ENCODE data around the gene ALG14.
"Not testable (repeated sequence)": the region's sequence is repeated elsewhere in the genome, so short reads cannot be mapped to it uniquely, and the experiment has no call there.

Gene ALG14

GRCh38 chr1:95046359-95046758 is 26.4 kb downstream of the ALG14 start:
- no peak for DNase-seq (ENCODE audit: extremely low read depth in 1 of 2, low read depth in 1 of 2)

GRCh38 chr1:95043141-95043980 is 29.4 kb downstream of the ALG14 start:
- peak; percentile 45 to 63 for DNase-seq (ENCODE audit: extremely low read depth in 1 of 2, low read depth in 1 of 2)

GRCh38 chr1:95042286-95042685 is 30.5 kb downstream of the ALG14 start:
- DNase-seq (ENCODE audit: extremely low read depth in 1 of 2, low read depth in 1 of 2) = no peak

- DNase-seq (ENCODE audit: extremely low read depth in 1 of 2, low read depth in 1 of 2) = no peak
Measured at GRCh38 chr1:95041491-95042165, 31.1 kb downstream of the ALG14 start.

GRCh38 chr1:95040032-95040525 is 32.7 kb downstream of the ALG14 start:
- DNase-seq (ENCODE audit: extremely low read depth in 1 of 2, low read depth in 1 of 2) = no peak

GRCh38 chr1:95039360-95040031 is 33.3 kb downstream of the ALG14 start:
- no peak for DNase-seq (ENCODE audit: extremely low read depth in 1 of 2, low read depth in 1 of 2)

GRCh38 chr1:95035536-95035935 is 37.2 kb downstream of the ALG14 start:
- DNase-seq (ENCODE audit: extremely low read depth in 1 of 2, low read depth in 1 of 2) = no peak

GRCh38 chr1:95034506-95034905 is 38.2 kb downstream of the ALG14 start:
- no peak for DNase-seq (ENCODE audit: extremely low read depth in 1 of 2, low read depth in 1 of 2)

- DNase-seq (ENCODE audit: extremely low read depth in 1 of 2, low read depth in 1 of 2) = no peak
Measured at GRCh38 chr1:95033843-95034242, 38.9 kb downstream of the ALG14 start.

GRCh38 chr1:95029532-95029931 is 43.2 kb downstream of the ALG14 start:
- DNase-seq (ENCODE audit: extremely low read depth in 1 of 2, low read depth in 1 of 2) = no peak

- DNase-seq (ENCODE audit: extremely low read depth in 1 of 2, low read depth in 1 of 2) = no peak
Measured at GRCh38 chr1:95028954-95029353, 43.8 kb downstream of the ALG14 start.

GRCh38 chr1:95027046-95027445 is 45.7 kb downstream of the ALG14 start:
- no peak for DNase-seq (ENCODE audit: extremely low read depth in 1 of 2, low read depth in 1 of 2)

- no peak for DNase-seq (ENCODE audit: extremely low read depth in 1 of 2, low read depth in 1 of 2)
Measured at GRCh38 chr1:95023399-95024043, 49.2 kb downstream of the ALG14 start.

- DNase-seq (ENCODE audit: extremely low read depth in 1 of 2, low read depth in 1 of 2) = no peak
Measured at GRCh38 chr1:95022644-95022926, 50.2 kb downstream of the ALG14 start.

GRCh38 chr1:95021805-95022643 is 50.7 kb downstream of the ALG14 start:
- DNase-seq (ENCODE audit: extremely low read depth in 1 of 2, low read depth in 1 of 2) = no peak

- DNase-seq (ENCODE audit: extremely low read depth in 1 of 2, low read depth in 1 of 2) = no peak
Measured at GRCh38 chr1:95021119-95021518, 51.6 kb downstream of the ALG14 start.

- DNase-seq (ENCODE audit: extremely low read depth in 1 of 2, low read depth in 1 of 2) = not testable (repeated sequence)
Measured at GRCh38 chr1:95019466-95019865, 53.3 kb downstream of the ALG14 start.

GRCh38 chr1:95018602-95019369 is 54.0 kb downstream of the ALG14 start:
- DNase-seq (ENCODE audit: extremely low read depth in 1 of 2, low read depth in 1 of 2) = no peak

- no peak for DNase-seq (ENCODE audit: extremely low read depth in 1 of 2, low read depth in 1 of 2)
Measured at GRCh38 chr1:95017775-95018174, 55.0 kb downstream of the ALG14 start.

- DNase-seq (ENCODE audit: extremely low read depth in 1 of 2, low read depth in 1 of 2) = no peak
Measured at GRCh38 chr1:95015076-95015475, 57.7 kb downstream of the ALG14 start.

All from activated CD8-positive, alpha-beta memory T cell treated with anti-CD3 and anti-CD28 coated beads for 1 hour (primary cell).